Ishikawa (cell line): ENCODE measurements around the gene CCDC68.

Source experiments
- EP300 ChIP-seq: IDR thresholded peaks from 2 replicates; pipeline ENCODE4 v1.6.1; 2012; ENCODE audit warnings: borderline replicate concordance
- NFIC ChIP-seq: IDR thresholded peaks from 2 replicates; pipeline ENCODE4 v1.6.1; 2012
- TCF12 ChIP-seq: IDR thresholded peaks from 2 replicates; pipeline ENCODE4 v1.6.1; 2012; ENCODE audit warnings: low read depth
- TEAD4 ChIP-seq: IDR thresholded peaks from 2 replicates; pipeline ENCODE4 v1.6.1; 2012
- TF ChIP-seq, protein P1 (sequence below): IDR thresholded peaks from 2 replicates; pipeline ENCODE4 v1.6.1; 2012; ENCODE audit warnings: low read depth, mild to moderate bottlenecking

GRCh38 chr18:54888933-54889332, 70.3 kb downstream of the CCDC68 start:
- no peak for TF ChIP-seq TCF12
- TF ChIP-seq, protein P1, sequence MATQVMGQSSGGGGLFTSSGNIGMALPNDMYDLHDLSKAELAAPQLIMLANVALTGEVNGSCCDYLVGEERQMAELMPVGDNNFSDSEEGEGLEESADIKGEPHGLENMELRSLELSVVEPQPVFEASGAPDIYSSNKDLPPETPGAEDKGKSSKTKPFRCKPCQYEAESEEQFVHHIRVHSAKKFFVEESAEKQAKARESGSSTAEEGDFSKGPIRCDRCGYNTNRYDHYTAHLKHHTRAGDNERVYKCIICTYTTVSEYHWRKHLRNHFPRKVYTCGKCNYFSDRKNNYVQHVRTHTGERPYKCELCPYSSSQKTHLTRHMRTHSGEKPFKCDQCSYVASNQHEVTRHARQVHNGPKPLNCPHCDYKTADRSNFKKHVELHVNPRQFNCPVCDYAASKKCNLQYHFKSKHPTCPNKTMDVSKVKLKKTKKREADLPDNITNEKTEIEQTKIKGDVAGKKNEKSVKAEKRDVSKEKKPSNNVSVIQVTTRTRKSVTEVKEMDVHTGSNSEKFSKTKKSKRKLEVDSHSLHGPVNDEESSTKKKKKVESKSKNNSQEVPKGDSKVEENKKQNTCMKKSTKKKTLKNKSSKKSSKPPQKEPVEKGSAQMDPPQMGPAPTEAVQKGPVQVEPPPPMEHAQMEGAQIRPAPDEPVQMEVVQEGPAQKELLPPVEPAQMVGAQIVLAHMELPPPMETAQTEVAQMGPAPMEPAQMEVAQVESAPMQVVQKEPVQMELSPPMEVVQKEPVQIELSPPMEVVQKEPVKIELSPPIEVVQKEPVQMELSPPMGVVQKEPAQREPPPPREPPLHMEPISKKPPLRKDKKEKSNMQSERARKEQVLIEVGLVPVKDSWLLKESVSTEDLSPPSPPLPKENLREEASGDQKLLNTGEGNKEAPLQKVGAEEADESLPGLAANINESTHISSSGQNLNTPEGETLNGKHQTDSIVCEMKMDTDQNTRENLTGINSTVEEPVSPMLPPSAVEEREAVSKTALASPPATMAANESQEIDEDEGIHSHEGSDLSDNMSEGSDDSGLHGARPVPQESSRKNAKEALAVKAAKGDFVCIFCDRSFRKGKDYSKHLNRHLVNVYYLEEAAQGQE = no peak
- no peak for TF ChIP-seq EP300
- no peak for TF ChIP-seq NFIC
- TF ChIP-seq TEAD4 = no peak
